Muscle layer of duodenum (tissue), 2 donors: ENCODE measurements around the gene GRID1.

Source experiments
- H3K27ac ChIP-seq: one replicate; pipeline ENCODE4 v1.7.0; 2013; ENCODE audit warnings: mild to moderate bottlenecking, low read length
- H3K27me3 ChIP-seq: one replicate; pipeline ENCODE4 v1.7.0; 2013; ENCODE audit warnings: low read depth, mild to moderate bottlenecking, control low read depth, low read length
- H3K36me3 ChIP-seq, 2 donors: one replicate each; pipeline ENCODE4 v1.7.0; 2013; ENCODE audit warnings: low read length in 2 of 2, control low read depth in 1 of 2, mild to moderate bottlenecking in 1 of 2; ENCODE audit not compliant: insufficient read depth in 2 of 2, control insufficient read depth in 1 of 2
- H3K4me1 ChIP-seq, 2 donors: one replicate each; pipeline ENCODE4 v1.7.0; 2013; ENCODE audit warnings: low read length in 2 of 2, mild to moderate bottlenecking in 2 of 2, control low read depth in 1 of 2, moderate library complexity in 1 of 2; ENCODE audit not compliant: insufficient read depth in 2 of 2, control insufficient read depth in 1 of 2
- H3K4me3 ChIP-seq, 2 donors: one replicate each; pipeline ENCODE4 v1.7.0; 2013; ENCODE audit warnings: low read length in 2 of 2, low read depth in 1 of 2, mild to moderate bottlenecking in 1 of 2
- H3K9me3 ChIP-seq, 2 donors: one replicate each; pipeline ENCODE4 v1.7.0; 2013; ENCODE audit warnings: low read length in 2 of 2, control low read depth in 1 of 2, mild to moderate bottlenecking in 1 of 2; ENCODE audit not compliant: control insufficient read depth in 1 of 2
- donor health status: healthy.

GRID1 gene

GRCh38 chr10:86340991-86341260 is 25.7 kb downstream of the GRID1 start:
- H3K27me3 ChIP-seq, result no peaks in the 10 kb centered on the region
- H3K9me3 ChIP-seq, result no peaks in the 10 kb centered on the region
- no peaks in the 10 kb centered on the region for H3K4me1 ChIP-seq
- H3K36me3 ChIP-seq, result no peaks in the 10 kb centered on the region
- no peak overlapping the region for H3K4me3 ChIP-seq
- H3K27ac ChIP-seq, result no peak overlapping the region

DNA sequence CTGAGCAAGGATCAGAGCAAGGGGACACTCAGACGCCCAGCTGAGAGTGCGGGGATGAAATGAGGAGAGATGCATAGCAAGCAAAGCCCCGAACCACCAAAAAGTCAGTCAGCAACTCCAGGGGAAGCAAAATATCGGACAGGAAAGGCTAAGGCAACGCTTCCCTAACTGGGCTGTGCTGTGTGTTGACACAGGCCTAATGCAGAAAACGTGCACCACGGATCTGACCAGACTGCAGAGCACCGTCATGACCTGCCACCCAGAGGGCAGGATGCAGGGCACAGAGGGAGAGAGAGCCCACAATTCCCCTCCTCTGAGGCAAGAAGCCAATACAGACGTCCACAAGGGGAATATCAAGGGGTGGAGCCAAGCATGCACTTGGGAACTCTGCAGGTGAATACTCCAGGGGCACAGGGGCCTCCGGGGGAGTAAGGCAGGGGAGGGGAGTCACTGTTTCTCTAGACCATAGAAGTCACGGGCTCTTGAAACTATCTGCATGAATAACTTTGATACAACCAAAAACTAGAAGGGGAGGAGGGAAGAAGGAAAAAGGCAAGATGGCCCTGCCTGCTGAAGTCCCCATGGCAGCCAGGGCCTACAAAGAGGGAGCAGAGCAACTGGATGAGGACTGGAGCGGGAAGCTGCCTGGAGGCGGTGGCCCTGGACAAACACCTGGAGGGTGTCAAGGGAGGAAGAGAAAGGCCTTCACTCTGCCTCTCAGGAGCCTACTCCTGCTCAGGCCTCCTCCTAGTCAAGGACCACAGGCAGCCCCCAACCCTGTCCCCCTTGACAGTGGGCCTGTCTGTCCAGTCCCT is 26.2 kb downstream of the GRID1 start:
- H3K9me3 ChIP-seq, result no peaks in the 10 kb centered on the region
- no peaks in the 10 kb centered on the region for H3K4me1 ChIP-seq
- no peaks in the 10 kb centered on the region for H3K27me3 ChIP-seq
- no peaks in the 10 kb centered on the region for H3K36me3 ChIP-seq
- H3K27ac ChIP-seq, result no peak overlapping the region
- H3K4me3 ChIP-seq, result no peak overlapping the region

GRCh38 chr10:86339226-86339865 is 27.2 kb downstream of the GRID1 start:
- Histone ChIP-seq H3K9me3 (no peaks in the 10 kb centered on the region), H3K4me1 (no peaks in the 10 kb centered on the region), H3K27me3 (no peaks in the 10 kb centered on the region), H3K4me3 (no peak overlapping the region), H3K36me3 (no peaks in the 10 kb centered on the region), H3K27ac (no peak overlapping the region)

DNA sequence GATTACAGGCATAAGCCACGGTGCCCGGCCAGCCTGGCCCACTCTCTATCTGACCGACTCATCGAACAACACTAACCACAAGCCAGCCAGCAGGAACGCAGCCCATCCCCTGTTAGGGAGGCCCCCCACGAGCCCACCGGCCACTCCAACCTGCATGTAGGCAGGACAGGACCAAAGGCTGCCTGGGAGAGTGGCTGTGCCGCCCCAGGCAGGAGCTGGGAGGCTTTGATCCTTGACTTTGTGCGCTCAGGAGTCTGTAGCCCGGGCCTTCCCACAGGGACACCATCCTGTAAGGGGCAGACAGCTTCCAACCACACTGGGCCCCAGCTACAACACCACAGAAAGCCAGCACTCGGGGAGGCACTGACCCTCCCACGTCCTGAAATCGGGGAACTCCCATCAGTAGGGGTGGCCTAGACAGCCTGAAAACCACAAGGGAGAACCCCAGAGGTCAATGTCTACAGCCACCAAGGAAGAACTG is 29.4 kb downstream of the GRID1 start:
- H3K4me1 ChIP-seq, result no peaks in the 10 kb centered on the region
- no peak overlapping the region for H3K4me3 ChIP-seq
- H3K9me3 ChIP-seq, result no peaks in the 10 kb centered on the region
- no peaks in the 10 kb centered on the region for H3K27me3 ChIP-seq
- no peaks in the 10 kb centered on the region for H3K36me3 ChIP-seq
- H3K27ac ChIP-seq, result no peak overlapping the region

- Histone ChIP-seq H3K27ac (no peak overlapping the region), H3K36me3 (no peaks in the 10 kb centered on the region), H3K4me3 (no peak overlapping the region), H3K9me3 (no peaks in the 10 kb centered on the region), H3K4me1 (no peaks in the 10 kb centered on the region), H3K27me3 (no peaks in the 10 kb centered on the region)
Measured at GRCh38 chr10:86336341-86336740, 30.3 kb downstream of the GRID1 start.

- H3K27me3 ChIP-seq, result no peaks in the 10 kb centered on the region
- H3K9me3 ChIP-seq, result no peaks in the 10 kb centered on the region
- no peaks in the 10 kb centered on the region for H3K4me1 ChIP-seq
- no peak overlapping the region for H3K4me3 ChIP-seq
- no peaks in the 10 kb centered on the region for H3K36me3 ChIP-seq
- H3K27ac ChIP-seq, result no peak overlapping the region
Measured at GRCh38 chr10:86335831-86336230, 30.8 kb downstream of the GRID1 start.

DNA sequence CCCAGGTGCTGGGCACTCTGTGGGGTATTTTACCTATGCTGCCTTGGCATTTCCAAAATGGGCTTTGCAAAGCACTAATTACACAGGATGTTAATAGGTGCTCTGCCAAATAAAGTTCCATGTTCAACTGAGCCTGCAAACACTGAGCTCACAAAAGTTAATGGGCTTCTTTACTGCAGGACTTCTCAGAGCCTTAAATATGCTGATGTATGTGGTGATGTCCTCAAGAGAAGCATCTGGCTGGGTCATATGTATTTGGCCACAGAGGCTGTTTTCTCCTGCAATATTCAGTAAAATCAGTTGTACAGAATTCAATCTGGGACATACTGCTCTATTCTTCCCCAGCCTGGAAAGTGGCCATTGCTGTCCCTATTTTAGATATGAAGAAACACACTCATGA is 31.3 kb downstream of the GRID1 start:
- Histone ChIP-seq H3K9me3 (no peaks in the 10 kb centered on the region), H3K27ac (no peak overlapping the region), H3K4me1 (no peaks in the 10 kb centered on the region), H3K36me3 (no peaks in the 10 kb centered on the region), H3K27me3 (no peaks in the 10 kb centered on the region), H3K4me3 (no peak overlapping the region)

DNA sequence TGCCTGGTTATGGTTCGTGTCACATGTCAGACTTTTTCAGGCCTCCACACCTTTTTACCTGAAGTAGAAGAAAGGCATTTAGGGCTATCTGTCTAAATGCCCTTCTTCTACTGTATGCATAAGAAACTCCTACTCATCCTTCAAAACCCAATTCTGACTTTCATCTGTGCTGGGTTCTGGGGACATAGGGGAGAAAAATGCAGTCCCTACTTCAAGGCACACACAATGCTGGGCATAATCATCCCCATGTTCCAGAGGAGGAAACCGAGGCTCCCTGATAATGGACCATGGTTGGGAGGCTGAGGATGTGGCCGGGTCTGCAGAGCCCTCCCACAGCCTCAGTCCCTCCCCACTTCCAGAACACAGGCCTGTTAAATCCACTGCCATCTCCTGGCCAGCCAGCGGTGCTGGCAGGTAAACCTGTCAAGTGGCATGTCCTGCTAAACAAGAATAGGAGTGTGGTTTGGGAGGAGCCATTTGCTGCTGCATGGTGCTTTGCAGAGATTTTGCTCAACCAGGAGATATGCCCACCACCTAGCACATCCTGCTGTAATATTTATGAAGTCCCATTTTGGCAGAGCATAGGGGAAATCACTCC is 32.0 kb downstream of the GRID1 start:
- no peak overlapping the region for H3K4me3 ChIP-seq
- no peak overlapping the region for H3K27ac ChIP-seq
- no peaks in the 10 kb centered on the region for H3K36me3 ChIP-seq
- no peaks in the 10 kb centered on the region for H3K9me3 ChIP-seq
- H3K27me3 ChIP-seq, result no peaks in the 10 kb centered on the region
- H3K4me1 ChIP-seq, result no peaks in the 10 kb centered on the region

GRCh38 chr10:86333826-86334487 is 32.6 kb downstream of the GRID1 start:
- Histone ChIP-seq H3K4me3 (no peak overlapping the region), H3K27me3 (no peaks in the 10 kb centered on the region), H3K36me3 (no peaks in the 10 kb centered on the region), H3K27ac (no peak overlapping the region), H3K4me1 (no peaks in the 10 kb centered on the region), H3K9me3 (no peaks in the 10 kb centered on the region)

- no peaks in the 10 kb centered on the region for H3K27me3 ChIP-seq
- no peaks in the 10 kb centered on the region for H3K4me1 ChIP-seq
- H3K27ac ChIP-seq, result no peak overlapping the region
- H3K36me3 ChIP-seq, result no peaks in the 10 kb centered on the region
- H3K4me3 ChIP-seq, result no peak overlapping the region
- no peaks in the 10 kb centered on the region for H3K9me3 ChIP-seq
Measured at GRCh38 chr10:86331861-86332260, 34.7 kb downstream of the GRID1 start.
